ENCODE data around the gene ANP32D.
"Not testable (repeated sequence)": the region's sequence is repeated elsewhere in the genome, so short reads cannot be mapped to it uniquely, and the experiment has no call there.

ANP32D gene

DNA sequence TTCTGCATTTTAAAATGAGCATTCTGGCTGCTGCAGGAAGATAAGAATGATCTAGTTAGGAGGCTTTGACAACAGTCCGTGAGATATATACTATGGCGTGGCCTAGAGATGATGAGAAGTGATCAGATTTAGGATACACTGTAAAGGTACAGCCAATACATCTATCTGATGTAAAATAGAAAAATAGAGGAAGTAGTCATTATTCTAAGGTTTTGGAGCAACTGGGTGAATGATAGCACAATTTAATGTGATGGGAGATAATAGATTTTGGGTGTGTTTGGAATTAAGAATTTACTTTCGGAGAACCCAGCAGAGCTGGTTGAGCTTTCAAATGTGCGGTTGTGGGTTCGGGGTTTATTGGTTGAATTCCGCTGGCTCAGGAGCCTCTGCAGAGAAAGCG, at the start of gene ANP32D:
Gene ANP32D (plus strand): TSS at position 301 of the 400 bp plus-strand sequence. CDS start 106 bp downstream, outside the sequence.
- DNase-seq (ENCODE audit: extremely low spot score), result no peak
- TF ChIP-seq, protein P1, sequence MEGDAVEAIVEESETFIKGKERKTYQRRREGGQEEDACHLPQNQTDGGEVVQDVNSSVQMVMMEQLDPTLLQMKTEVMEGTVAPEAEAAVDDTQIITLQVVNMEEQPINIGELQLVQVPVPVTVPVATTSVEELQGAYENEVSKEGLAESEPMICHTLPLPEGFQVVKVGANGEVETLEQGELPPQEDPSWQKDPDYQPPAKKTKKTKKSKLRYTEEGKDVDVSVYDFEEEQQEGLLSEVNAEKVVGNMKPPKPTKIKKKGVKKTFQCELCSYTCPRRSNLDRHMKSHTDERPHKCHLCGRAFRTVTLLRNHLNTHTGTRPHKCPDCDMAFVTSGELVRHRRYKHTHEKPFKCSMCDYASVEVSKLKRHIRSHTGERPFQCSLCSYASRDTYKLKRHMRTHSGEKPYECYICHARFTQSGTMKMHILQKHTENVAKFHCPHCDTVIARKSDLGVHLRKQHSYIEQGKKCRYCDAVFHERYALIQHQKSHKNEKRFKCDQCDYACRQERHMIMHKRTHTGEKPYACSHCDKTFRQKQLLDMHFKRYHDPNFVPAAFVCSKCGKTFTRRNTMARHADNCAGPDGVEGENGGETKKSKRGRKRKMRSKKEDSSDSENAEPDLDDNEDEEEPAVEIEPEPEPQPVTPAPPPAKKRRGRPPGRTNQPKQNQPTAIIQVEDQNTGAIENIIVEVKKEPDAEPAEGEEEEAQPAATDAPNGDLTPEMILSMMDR (IDR thresholded peaks at IDR 0.05; ENCODE audit: control extremely low read depth, extremely low read depth, low read depth, missing control alignments), result no peak
- ChIA-PET POLR2A (no interaction called here), CTCF (interaction anchor here (1.2 kb wide), 1 partner anchor 146 kb away, joined by 3 read pairs; no protein-coding TSS in a partner anchor)

DNA sequence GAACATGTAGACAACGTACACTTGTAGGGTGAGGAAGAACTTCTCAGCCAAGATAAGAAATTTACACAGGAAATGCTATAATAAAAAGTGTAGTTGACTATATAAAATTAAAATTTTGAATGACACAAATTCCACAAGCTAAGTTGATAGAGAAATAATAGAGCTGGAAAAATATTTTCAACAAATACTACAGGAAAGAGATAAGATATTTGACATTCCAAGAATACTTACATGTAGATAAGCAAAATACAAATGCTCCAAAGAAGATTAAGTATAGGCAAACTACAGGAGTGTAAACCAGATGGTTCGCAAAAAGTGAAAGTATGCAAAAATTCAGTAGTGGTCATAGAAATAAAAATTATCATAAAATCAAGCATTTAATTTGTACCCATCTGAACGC, 49.2 kb upstream of the ANP32D start:
- TF ChIP-seq, protein P1 (IDR thresholded peaks at IDR 0.05; ENCODE audit: control extremely low read depth, extremely low read depth, low read depth, missing control alignments), result no peak
- POLR2A ChIA-PET, result no interaction called here
- no peak for DNase-seq (ENCODE audit: extremely low spot score)
- CTCF ChIA-PET, result interaction anchor here (0.9 kb wide), 1 partner anchor 33 kb away, joined by 3 read pairs; no protein-coding TSS in a partner anchor

DNA sequence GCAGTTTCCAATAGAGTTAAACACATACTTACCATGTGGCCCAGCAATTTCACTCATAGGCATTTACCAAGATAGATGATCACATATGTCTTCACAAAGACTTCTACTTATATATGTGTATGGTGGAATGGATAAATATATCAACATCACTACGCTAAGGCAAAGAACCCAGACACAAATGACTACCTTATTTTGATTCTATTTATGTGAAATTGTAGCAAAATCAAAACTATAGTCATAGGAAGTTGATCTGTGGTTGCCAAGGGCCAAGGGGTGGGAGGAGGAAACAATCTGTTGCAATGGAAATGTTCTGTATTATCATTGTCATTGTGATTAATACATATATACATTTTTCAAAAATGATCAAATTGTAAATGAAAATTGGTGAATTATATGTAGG, 47.7 kb upstream of the ANP32D start:
- DNase-seq (ENCODE audit: extremely low spot score), result no peak
- ChIA-PET POLR2A (no interaction called here), CTCF (no interaction called here)
- TF ChIP-seq, protein P1 (IDR thresholded peaks at IDR 0.05; ENCODE audit: control extremely low read depth, extremely low read depth, low read depth, missing control alignments), result no peak

DNA sequence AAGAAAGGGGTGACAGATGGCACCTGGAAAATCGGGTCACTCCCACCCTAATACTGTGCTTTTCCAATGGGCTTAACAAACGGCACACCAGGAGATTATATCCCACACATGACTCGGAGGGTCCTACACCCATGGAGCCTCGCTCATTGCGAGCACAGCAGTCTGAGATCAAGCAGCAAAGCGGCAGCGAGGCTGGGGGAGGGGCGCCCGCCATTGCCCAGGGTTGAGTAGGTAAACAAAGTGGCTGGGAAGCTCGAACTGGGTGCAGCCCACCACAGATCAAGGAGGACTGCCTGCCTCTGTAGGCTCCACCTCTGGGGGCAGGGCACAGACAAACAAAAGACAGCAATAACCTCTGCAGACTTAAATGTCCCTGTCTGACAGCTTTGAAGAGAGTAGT, 38.3 kb upstream of the ANP32D start:
- POLR2A ChIA-PET, result not testable (repeated sequence)

DNA sequence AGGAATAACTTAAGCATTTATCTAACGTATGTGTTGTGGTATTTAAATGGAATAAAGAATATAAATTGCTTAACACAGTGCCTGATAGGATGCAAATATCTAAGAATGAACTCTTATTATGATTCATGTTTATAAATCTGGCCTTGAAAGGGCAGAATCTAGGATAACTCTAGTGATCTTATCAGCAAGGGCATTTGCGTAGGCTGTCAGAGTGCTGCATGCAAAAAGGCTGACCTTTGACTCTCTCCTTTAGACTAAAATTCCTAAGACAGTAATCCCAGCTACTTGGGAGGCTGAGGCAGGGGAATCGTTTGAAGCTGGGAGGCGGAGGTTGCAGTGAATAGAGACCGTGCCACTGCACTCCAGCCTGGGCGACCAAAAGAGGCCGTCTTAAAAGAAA, 31.3 kb upstream of the ANP32D start:
- ChIA-PET CTCF (no interaction called here), POLR2A (no interaction called here)
- TF ChIP-seq, protein P1 (IDR thresholded peaks at IDR 0.05; ENCODE audit: control extremely low read depth, extremely low read depth, low read depth, missing control alignments), result no peak
- DNase-seq (ENCODE audit: extremely low spot score), result no peak

More for the DNA sequence above, 38.3 kb upstream of the ANP32D start:
- CTCF ChIA-PET; DNase-seq (ENCODE audit: extremely low spot score): not testable (repeated sequence)

DNA sequence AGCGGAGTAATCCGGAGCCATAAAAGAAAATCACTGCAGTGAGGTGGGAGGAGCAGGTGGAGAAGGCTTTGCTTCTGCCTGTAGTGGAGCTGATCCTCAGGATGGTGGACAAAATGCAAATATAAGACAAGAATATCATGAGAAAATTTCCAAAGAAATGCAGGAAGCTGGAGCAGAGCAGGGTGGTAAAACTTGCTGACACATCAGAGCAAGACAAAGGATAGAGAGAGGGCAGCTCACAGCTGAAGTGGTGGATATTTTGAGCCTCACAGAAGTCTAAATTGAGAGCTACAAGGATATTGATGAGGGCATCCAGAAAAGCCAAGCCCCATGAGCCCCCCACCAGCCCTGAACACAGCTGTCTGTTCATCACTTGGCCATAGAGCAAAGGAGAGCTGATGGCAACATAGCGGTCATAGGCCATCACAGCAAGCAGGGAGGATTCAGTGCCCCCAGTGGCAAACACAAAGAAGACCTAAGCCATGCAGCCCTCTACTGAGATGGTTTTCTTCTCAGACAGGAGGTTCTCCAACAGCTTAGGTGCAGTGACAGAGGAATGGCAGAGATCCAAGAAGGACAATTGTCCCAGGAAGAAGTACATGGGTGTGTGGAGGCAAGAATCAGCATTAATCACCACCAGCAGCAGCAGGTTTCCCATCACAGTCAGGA, 30.0 kb upstream of the ANP32D start:
- DNase-seq (ENCODE audit: extremely low spot score), result no peak
- ChIA-PET CTCF (interaction anchor here (0.7 to 1.2 kb wide), 2 partner anchors 13 to 15 kb away, joined by 3 read pairs; no protein-coding TSS in a partner anchor), POLR2A (no interaction called here)
- TF ChIP-seq, protein P1 (IDR thresholded peaks at IDR 0.05; ENCODE audit: control extremely low read depth, extremely low read depth, low read depth, missing control alignments), result no peak

DNA sequence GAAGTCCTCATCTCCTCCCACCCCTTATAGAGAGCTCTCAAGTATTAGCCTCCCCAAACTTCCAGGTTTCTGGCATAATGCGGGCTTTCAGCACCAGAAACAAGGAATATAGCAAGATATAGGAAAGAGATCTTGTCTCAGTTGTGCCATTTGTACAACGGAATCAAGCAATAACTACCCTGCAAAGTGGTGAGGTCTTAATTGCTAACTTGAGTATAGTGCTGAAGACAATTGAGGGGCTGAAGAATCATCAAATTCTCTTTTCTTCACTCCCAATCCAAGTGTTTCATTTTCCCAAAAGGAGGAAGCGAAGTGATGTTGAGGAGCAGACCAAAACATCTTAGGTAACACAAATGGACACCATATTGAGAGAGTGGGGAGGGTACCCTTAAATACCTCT, 26.8 kb upstream of the ANP32D start:
- POLR2A ChIA-PET, result no interaction called here
- CTCF ChIA-PET, result no interaction called here
- DNase-seq (ENCODE audit: extremely low spot score), result no peak
- TF ChIP-seq, protein P1 (IDR thresholded peaks at IDR 0.05; ENCODE audit: control extremely low read depth, extremely low read depth, low read depth, missing control alignments), result no peak

Measured in GM10248 (cell line).